ENCODE data around the gene ZNF23.

The ZNF23 gene

DNA sequence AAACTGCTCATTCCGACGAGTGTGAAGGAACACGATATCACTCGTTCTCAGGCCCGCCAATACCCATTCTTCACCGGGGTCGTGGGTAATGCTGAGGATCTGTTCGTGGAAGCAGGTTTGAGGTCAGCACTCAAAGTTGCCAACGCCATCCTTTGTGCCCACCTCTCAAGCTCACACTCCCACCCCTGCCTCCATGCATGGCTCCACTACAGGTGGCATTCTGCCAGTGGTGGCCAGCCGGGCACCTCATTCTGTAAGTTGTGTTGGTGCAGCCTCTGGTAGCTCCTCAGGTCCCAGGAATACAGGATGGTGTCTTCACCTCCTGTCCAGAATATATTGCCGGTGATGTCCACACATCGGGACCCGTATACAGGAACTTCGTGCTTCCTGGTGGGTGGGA is 30.9 kb downstream of the ZNF23 start:
- no peak overlapping the region for H3K27ac ChIP-seq (ENCODE audit: poor library complexity, severe bottlenecking)
- no peak for DNase-seq (ENCODE audit: low spot score)
- TF ChIP-seq, protein P1, sequence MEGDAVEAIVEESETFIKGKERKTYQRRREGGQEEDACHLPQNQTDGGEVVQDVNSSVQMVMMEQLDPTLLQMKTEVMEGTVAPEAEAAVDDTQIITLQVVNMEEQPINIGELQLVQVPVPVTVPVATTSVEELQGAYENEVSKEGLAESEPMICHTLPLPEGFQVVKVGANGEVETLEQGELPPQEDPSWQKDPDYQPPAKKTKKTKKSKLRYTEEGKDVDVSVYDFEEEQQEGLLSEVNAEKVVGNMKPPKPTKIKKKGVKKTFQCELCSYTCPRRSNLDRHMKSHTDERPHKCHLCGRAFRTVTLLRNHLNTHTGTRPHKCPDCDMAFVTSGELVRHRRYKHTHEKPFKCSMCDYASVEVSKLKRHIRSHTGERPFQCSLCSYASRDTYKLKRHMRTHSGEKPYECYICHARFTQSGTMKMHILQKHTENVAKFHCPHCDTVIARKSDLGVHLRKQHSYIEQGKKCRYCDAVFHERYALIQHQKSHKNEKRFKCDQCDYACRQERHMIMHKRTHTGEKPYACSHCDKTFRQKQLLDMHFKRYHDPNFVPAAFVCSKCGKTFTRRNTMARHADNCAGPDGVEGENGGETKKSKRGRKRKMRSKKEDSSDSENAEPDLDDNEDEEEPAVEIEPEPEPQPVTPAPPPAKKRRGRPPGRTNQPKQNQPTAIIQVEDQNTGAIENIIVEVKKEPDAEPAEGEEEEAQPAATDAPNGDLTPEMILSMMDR (IDR thresholded peaks at IDR 0.05; ENCODE audit: poor library complexity, severe bottlenecking): no peak
- no peaks in the 10 kb centered on the region for H3K4me1 ChIP-seq (ENCODE audit: insufficient read depth, poor library complexity, severe bottlenecking)
- H3K9me3 ChIP-seq (ENCODE audit: severe bottlenecking): peaks cover 6% of the 10 kb centered on the region
- H3K27me3 ChIP-seq (ENCODE audit: insufficient read depth, poor library complexity, severe bottlenecking): no peaks in the 10 kb centered on the region
- H3K36me3 ChIP-seq (ENCODE audit: low read depth): no peaks in the 10 kb centered on the region
- no peak for ATAC-seq (ENCODE audit: low read depth)
- H3K4me3 ChIP-seq (ENCODE audit: severe bottlenecking): no peak overlapping the region

DNA sequence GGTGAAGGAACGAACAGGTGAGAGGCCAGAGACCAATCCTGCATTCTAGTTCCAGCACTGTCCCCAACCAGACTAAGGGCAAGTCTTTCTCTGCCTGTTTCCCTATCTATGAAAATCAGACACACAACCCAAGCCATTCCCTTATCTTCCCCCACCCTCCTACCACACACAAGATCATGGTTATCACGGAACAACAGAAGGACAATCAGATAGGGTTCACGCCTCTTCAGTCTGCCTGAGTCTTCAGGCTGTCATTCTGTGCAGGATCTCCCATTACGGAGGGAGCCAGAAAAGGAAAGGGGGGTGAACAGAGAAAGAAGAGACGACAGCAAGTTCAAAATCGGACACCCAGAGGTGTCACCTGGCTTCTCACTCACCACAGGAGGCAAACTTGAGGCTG is 31.3 kb downstream of the ZNF23 start:
- peaks cover 6% of the 10 kb centered on the region for H3K9me3 ChIP-seq (ENCODE audit: severe bottlenecking)
- TF ChIP-seq, protein P1 (IDR thresholded peaks at IDR 0.05; ENCODE audit: poor library complexity, severe bottlenecking): no peak
- peaks cover 1% of the 10 kb centered on the region for H3K27me3 ChIP-seq (ENCODE audit: insufficient read depth, poor library complexity, severe bottlenecking)
- no peak overlapping the region for H3K27ac ChIP-seq (ENCODE audit: poor library complexity, severe bottlenecking)
- no peaks in the 10 kb centered on the region for H3K36me3 ChIP-seq (ENCODE audit: low read depth)
- DNase-seq (ENCODE audit: low spot score) (no peak), ATAC-seq (ENCODE audit: low read depth) (no peak)
- H3K4me3 ChIP-seq (ENCODE audit: severe bottlenecking): no peak overlapping the region
- no peaks in the 10 kb centered on the region for H3K4me1 ChIP-seq (ENCODE audit: insufficient read depth, poor library complexity, severe bottlenecking)

DNA sequence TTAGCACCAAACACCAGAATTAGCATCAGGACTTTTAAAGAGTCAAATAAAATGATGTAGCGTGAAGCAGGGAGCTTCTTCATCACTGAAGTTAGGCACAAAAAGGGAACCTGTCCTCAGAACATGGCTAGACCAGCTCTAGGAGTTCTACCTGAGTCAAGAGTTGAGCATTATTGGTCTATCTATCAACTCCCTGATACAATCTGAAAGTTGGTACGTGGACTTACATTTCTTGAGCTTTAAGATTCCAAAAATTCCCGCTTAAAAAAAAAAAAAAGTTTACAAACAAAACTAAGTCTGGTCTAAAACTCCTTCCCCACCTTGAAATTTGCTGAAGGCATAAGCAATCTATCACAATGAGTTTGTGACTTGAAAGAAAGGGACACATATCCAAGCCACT is 32.5 kb downstream of the ZNF23 start:
- no peak overlapping the region for H3K27ac ChIP-seq (ENCODE audit: poor library complexity, severe bottlenecking)
- DNase-seq (ENCODE audit: low spot score) (no peak), ATAC-seq (ENCODE audit: low read depth) (no peak)
- peaks cover 6% of the 10 kb centered on the region for H3K9me3 ChIP-seq (ENCODE audit: severe bottlenecking)
- no peaks in the 10 kb centered on the region for H3K4me1 ChIP-seq (ENCODE audit: insufficient read depth, poor library complexity, severe bottlenecking)
- TF ChIP-seq, protein P1 (IDR thresholded peaks at IDR 0.05; ENCODE audit: poor library complexity, severe bottlenecking): no peak
- peaks cover 7% of the 10 kb centered on the region for H3K27me3 ChIP-seq (ENCODE audit: insufficient read depth, poor library complexity, severe bottlenecking)
- no peak overlapping the region for H3K4me3 ChIP-seq (ENCODE audit: severe bottlenecking)
- H3K36me3 ChIP-seq (ENCODE audit: low read depth): no peaks in the 10 kb centered on the region

DNA sequence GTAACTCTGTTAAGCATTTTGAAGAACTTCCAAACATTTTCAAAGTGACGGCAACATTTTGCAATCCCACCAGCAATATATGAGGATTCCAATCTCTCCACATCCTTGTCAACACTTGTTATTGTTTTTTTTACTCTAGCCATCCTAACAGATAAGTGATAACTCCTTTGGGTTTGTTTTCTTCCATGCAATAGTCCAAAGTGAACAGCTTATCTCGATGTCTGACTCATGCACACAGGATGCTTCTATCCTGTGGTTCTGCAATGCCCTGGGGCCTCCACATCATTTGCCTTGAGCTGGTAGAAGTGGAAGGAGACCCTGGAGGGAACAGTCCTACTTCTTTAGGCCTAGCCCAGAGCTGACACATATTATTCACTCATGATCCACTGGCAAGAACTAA is 33.2 kb downstream of the ZNF23 start:
- peaks cover 7% of the 10 kb centered on the region for H3K27me3 ChIP-seq (ENCODE audit: insufficient read depth, poor library complexity, severe bottlenecking)
- H3K4me3 ChIP-seq (ENCODE audit: severe bottlenecking): no peak overlapping the region
- TF ChIP-seq, protein P1 (IDR thresholded peaks at IDR 0.05; ENCODE audit: poor library complexity, severe bottlenecking): no peak
- peaks cover 6% of the 10 kb centered on the region for H3K9me3 ChIP-seq (ENCODE audit: severe bottlenecking)
- H3K4me1 ChIP-seq (ENCODE audit: insufficient read depth, poor library complexity, severe bottlenecking): no peaks in the 10 kb centered on the region
- DNase-seq (ENCODE audit: low spot score) (no peak), ATAC-seq (ENCODE audit: low read depth) (no peak)
- H3K36me3 ChIP-seq (ENCODE audit: low read depth): no peaks in the 10 kb centered on the region
- no peak overlapping the region for H3K27ac ChIP-seq (ENCODE audit: poor library complexity, severe bottlenecking)

DNA sequence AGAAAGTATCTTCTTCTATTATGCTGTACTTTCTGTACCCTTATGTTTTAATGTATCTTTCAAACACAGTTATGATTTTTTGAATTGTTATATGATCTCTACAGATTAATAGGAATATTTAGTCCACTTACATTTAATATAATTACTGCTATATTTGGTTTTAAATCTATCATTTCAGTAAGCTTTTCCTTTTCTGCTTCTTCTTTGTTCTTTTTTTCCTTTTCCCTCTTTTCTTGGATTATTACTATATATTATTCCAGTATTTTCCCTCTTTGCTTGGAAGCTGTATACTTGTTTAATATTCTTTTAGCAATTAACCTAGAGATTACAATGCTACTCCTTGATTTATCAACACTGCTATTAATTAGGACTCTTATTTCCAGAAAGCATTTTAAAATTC is 33.7 kb downstream of the ZNF23 start:
- H3K27ac ChIP-seq (ENCODE audit: poor library complexity, severe bottlenecking): no peak overlapping the region
- H3K27me3 ChIP-seq (ENCODE audit: insufficient read depth, poor library complexity, severe bottlenecking): peaks cover 7% of the 10 kb centered on the region
- H3K4me1 ChIP-seq (ENCODE audit: insufficient read depth, poor library complexity, severe bottlenecking): no peaks in the 10 kb centered on the region
- DNase-seq (ENCODE audit: low spot score): no peak
- H3K9me3 ChIP-seq (ENCODE audit: severe bottlenecking): peaks cover 6% of the 10 kb centered on the region
- ATAC-seq (ENCODE audit: low read depth): no peak
- TF ChIP-seq, protein P1 (IDR thresholded peaks at IDR 0.05; ENCODE audit: poor library complexity, severe bottlenecking): no peak
- no peak overlapping the region for H3K4me3 ChIP-seq (ENCODE audit: severe bottlenecking)
- no peaks in the 10 kb centered on the region for H3K36me3 ChIP-seq (ENCODE audit: low read depth)

Data from RWPE2 (cell line).